PC-9 (cell line): ENCODE measurements around the gene MERTK. TPM values are rescaled to one million over a fixed set of nuclear protein-coding genes. Genes with fewer than 3 reads are reported as not detected.

ENCODE experiments used
- BruUV-seq: library from RNA; stranded (reverse); fragments of 400-500 nt; replicated peaks from 2 replicates; lab custom pipeline; 2021; lab: Mats Ljungman, UMichigan
- CTCF ChIA-PET: fragments of 300-600 bp; sonication (Branson Sonifier 250); formaldehyde crosslinking; loops from one replicate; lab custom pipeline; 2022; ENCODE audit warnings: antibody characterized with exemption; lab: Charles Lee
- POLR2A ChIA-PET: fragments of 300-600 bp; sonication (Branson Sonifier 250); formaldehyde crosslinking; loops from one replicate; lab custom pipeline; 2022; ENCODE audit warnings: antibody characterized with exemption; ENCODE audit not compliant: unreplicated experiment; lab: Charles Lee
- DNase-seq, 2 experiments: peaks; one replicate each; pipeline versions ENCODE4 v3.0.0 to v3.0.0-alpha.2; 2015 to 2022; ENCODE audit warnings: mixed read lengths in 1 of 2
- H2AFZ ChIP-seq: fragments of 200-600 bp; sonication (generic); 2 replicates; pipeline ENCODE4 v1.8.1; 2017; ENCODE audit warnings: antibody characterized with exemption
- H3F3A ChIP-seq: fragments of 200-600 bp; sonication (generic); 2 replicates; pipeline ENCODE4 v1.8.1; 2017; ENCODE audit warnings: antibody characterized with exemption, mild to moderate bottlenecking, low read depth; ENCODE audit not compliant: insufficient read depth
- H3K27ac ChIP-seq: fragments of 200-600 bp; sonication (generic); 2 replicates; pipeline ENCODE4 v1.6.1; 2016; ENCODE audit warnings: mixed run types
- H3K27me3 ChIP-seq: fragments of 200-600 bp; sonication (generic); 2 replicates; pipeline ENCODE4 v1.6.1; 2016; ENCODE audit warnings: low read depth, mixed run types; ENCODE audit not compliant: insufficient read depth
- H3K36me3 ChIP-seq: fragments of 200-600 bp; sonication (generic); 2 replicates; pipeline ENCODE4 v1.6.1; 2016; ENCODE audit warnings: low read depth, mixed run types
- H3K4me1 ChIP-seq: fragments of 200-600 bp; sonication (generic); replicated peaks from 2 replicates; pipeline ENCODE4 v1.6.1; 2016; ENCODE audit warnings: mixed run types; ENCODE audit not compliant: insufficient read depth
- H3K4me2 ChIP-seq: fragments of 200-600 bp; sonication (generic); 2 replicates; pipeline ENCODE4 v1.6.1; 2017; ENCODE audit warnings: mixed run types
- H3K4me3 ChIP-seq: fragments of 200-600 bp; sonication (generic); 2 replicates; pipeline ENCODE4 v1.6.1; 2016; ENCODE audit warnings: mixed run types
- H3K79me2 ChIP-seq: fragments of 200-600 bp; sonication (generic); 2 replicates; pipeline ENCODE4 v1.6.1; 2017; ENCODE audit warnings: low read depth, mixed run types
- H3K9me2 ChIP-seq: fragments of 200-600 bp; sonication (generic); 2 replicates; pipeline ENCODE4 v1.8.1; 2017; ENCODE audit warnings: mild to moderate bottlenecking; ENCODE audit not compliant: insufficient read depth
- H3K9me3 ChIP-seq: fragments of 200-600 bp; sonication (generic); 2 replicates; pipeline ENCODE4 v1.8.1; 2016; ENCODE audit warnings: low read depth; ENCODE audit not compliant: insufficient read depth
- H4K20me1 ChIP-seq: fragments of 200-600 bp; sonication (generic); 2 replicates; pipeline ENCODE4 v1.8.1; 2017; ENCODE audit not compliant: insufficient read depth
- EZH2 ChIP-seq: fragments of 200-600 bp; sonication (generic); IDR thresholded peaks from 2 replicates; pipeline ENCODE4 v1.8.0; 2017; ENCODE audit warnings: antibody characterized with exemption, low read depth
- intact Hi-C: fragments of 100-400 bp; cut with micrococcal nuclease; formaldehyde crosslinking; loops from one replicate; pipeline ENCODE4 v1.10.0; 2022; ENCODE audit not compliant: unreplicated experiment
- total RNA-seq: library from RNA; stranded (reverse); gene quantifications from 2 replicates; pipeline ENCODE4 v1.2.3, GENCODE V29; 2021
- TF ChIP-seq, protein P1 (sequence below): fragments of 200-600 bp; sonication (generic); conservative IDR thresholded peaks from 2 replicates; pipeline ENCODE4 v1.6.1; 2017; ENCODE audit warnings: mixed run types, antibody characterized with exemption, mild to moderate bottlenecking, moderate library complexity

Gene MERTK
- total RNA-seq, 1 experiment from 2014 or later, result 1.6 TPM

DNA sequence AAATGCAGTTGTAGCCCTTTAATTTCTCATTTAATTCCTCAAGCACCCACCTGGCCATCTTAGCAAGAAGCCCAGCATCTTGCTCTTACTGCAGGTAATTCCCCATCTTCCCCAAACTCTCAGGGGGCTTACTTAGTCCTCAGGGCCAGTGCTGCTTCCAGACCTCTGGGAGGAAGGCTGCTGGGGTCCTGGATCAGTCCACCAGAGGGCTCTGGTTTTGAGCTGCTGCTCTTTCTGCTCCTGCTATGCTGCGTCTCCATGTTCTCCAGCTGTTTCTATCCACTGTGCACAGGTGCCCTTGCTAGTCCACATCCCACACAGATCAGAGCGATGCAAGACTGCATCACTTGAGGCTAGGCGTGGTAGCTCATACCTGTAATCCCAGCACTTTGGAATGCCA lies 122.2 kb downstream of the MERTK start:
- no peak overlapping the region for H3K4me2 ChIP-seq
- TF ChIP-seq EZH2, result no peak
- TF ChIP-seq, protein P1, sequence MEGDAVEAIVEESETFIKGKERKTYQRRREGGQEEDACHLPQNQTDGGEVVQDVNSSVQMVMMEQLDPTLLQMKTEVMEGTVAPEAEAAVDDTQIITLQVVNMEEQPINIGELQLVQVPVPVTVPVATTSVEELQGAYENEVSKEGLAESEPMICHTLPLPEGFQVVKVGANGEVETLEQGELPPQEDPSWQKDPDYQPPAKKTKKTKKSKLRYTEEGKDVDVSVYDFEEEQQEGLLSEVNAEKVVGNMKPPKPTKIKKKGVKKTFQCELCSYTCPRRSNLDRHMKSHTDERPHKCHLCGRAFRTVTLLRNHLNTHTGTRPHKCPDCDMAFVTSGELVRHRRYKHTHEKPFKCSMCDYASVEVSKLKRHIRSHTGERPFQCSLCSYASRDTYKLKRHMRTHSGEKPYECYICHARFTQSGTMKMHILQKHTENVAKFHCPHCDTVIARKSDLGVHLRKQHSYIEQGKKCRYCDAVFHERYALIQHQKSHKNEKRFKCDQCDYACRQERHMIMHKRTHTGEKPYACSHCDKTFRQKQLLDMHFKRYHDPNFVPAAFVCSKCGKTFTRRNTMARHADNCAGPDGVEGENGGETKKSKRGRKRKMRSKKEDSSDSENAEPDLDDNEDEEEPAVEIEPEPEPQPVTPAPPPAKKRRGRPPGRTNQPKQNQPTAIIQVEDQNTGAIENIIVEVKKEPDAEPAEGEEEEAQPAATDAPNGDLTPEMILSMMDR, result 0 out of 2 replicates have a peak, but pooled peaks have one; percentile 23
- DNase-seq, result no peak
- H2AFZ ChIP-seq, result no peak overlapping the region
- BruUV-seq, result no TSS peak
- H3K27ac ChIP-seq, result no peak overlapping the region
- no peaks in the 10 kb centered on the region for H3K9me3 ChIP-seq
- H3K27me3 ChIP-seq, result no peaks in the 10 kb centered on the region
- H4K20me1 ChIP-seq, result no peaks in the 10 kb centered on the region
- H3K4me1 ChIP-seq, result peaks cover 31% of the 10 kb centered on the region
- intact Hi-C loops, result no loop called here
- H3K79me2 ChIP-seq, result no peaks in the 10 kb centered on the region
- peaks cover 10% of the 10 kb centered on the region; the same call in 1 of the 2 replicates for H3F3A ChIP-seq
- no peaks in the 10 kb centered on the region for H3K36me3 ChIP-seq
- no peaks in the 10 kb centered on the region for H3K9me2 ChIP-seq
- ChIA-PET POLR2A (no interaction called here), CTCF (no interaction called here)
- H3K4me3 ChIP-seq, result no peak overlapping the region

GRCh38 chr2:112021290-112021689 lies 122.9 kb downstream of the MERTK start:
- Histone ChIP-seq H3K27ac (no peak overlapping the region), H3K36me3 (no peaks in the 10 kb centered on the region), H3K4me3 (no peak overlapping the region), H3K27me3 (no peaks in the 10 kb centered on the region), H3K79me2 (no peaks in the 10 kb centered on the region), H3K4me1 (peaks cover 25% of the 10 kb centered on the region), H4K20me1 (no peaks in the 10 kb centered on the region), H3K9me3 (no peaks in the 10 kb centered on the region), H2AFZ (no peak overlapping the region), H3F3A (peaks cover 8% of the 10 kb centered on the region; the same call in 1 of the 2 replicates), H3K4me2 (no peak overlapping the region), H3K9me2 (no peaks in the 10 kb centered on the region)
- TF ChIP-seq, protein P1, result no peak
- no peak for TF ChIP-seq EZH2
- DNase-seq, result no peak
- BruUV-seq, result no TSS peak
- CTCF ChIA-PET, result no interaction called here
- intact Hi-C loops, result no loop called here
- POLR2A ChIA-PET, result no interaction called here

GRCh38 chr2:112021781-112022231 lies 123.4 kb downstream of the MERTK start:
- Histone ChIP-seq H3K27me3 (no peaks in the 10 kb centered on the region), H4K20me1 (no peaks in the 10 kb centered on the region), H2AFZ (no peak overlapping the region), H3K4me1 (peaks cover 25% of the 10 kb centered on the region), H3K27ac (no peak overlapping the region), H3K79me2 (no peaks in the 10 kb centered on the region), H3K4me2 (no peak overlapping the region), H3K36me3 (no peaks in the 10 kb centered on the region), H3K9me2 (no peaks in the 10 kb centered on the region), H3K9me3 (no peaks in the 10 kb centered on the region), H3F3A (peaks cover 8% of the 10 kb centered on the region; the same call in 1 of the 2 replicates), H3K4me3 (no peak overlapping the region)
- TF ChIP-seq, protein P1, result no peak
- TF ChIP-seq EZH2, result no peak
- BruUV-seq, result no TSS peak
- CTCF ChIA-PET, result no interaction called here
- intact Hi-C loops, result no loop called here
- peak in 1 of 2 experiments; percentile 52 for DNase-seq
- POLR2A ChIA-PET, result no interaction called here
